Measurements from ENCODE around the gene CCDC186. TPM values are rescaled to one million over a fixed set of nuclear protein-coding genes. Genes with fewer than 3 reads are reported as not detected.

Gene CCDC186
- polyA plus RNA-seq, 1 of the 3 experiments (the other 2 are of a cell fraction): 1.3 TPM

- no peak overlapping the region for H3K4me3 ChIP-seq (ENCODE audit: low read depth in 2 of 2, low read length in 1 of 2)
- H3K9me2 ChIP-seq: no peaks in the 10 kb centered on the region
- no peaks in the 10 kb centered on the region for H3K36me3 ChIP-seq (replicated peaks in 1 of 2; ENCODE audit: control insufficient read depth in 1 of 2, insufficient read depth in 2 of 2, low read length in 1 of 2)
- no peaks in the 10 kb centered on the region for H3F3A ChIP-seq (replicated peaks; ENCODE audit: insufficient read depth)
- H4K20me1 ChIP-seq (ENCODE audit: insufficient read depth): no peaks in the 10 kb centered on the region
- no peak overlapping the region for H3K27ac ChIP-seq (ENCODE audit: low read depth in 2 of 2, low read length in 1 of 2)
- H3K27me3 ChIP-seq (ENCODE audit: insufficient read depth): no peaks in the 10 kb centered on the region
- H3K4me1 ChIP-seq (ENCODE audit: control insufficient read depth in 1 of 2, insufficient read depth in 2 of 2, low read depth in 1 of 2, low read length in 1 of 2): no peaks in the 10 kb centered on the region
- H3K9me3 ChIP-seq: no peaks in the 10 kb centered on the region
- DNase-seq: no peak
- WGBS (ENCODE audit: low lambda C conversion rate): 71% methylated on average over 5 of the region's 5 CpGs
- no peaks in the 10 kb centered on the region for H3K79me2 ChIP-seq (ENCODE audit: insufficient read depth)
- H3K4me2 ChIP-seq: no peak overlapping the region
- CTCF ChIA-PET: interaction anchor here (0.6 to 3.1 kb wide), 2 partner anchors 16 to 78 kb away, joined by 3 to 16 read pairs; no protein-coding TSS in a partner anchor
- TF ChIP-seq EP300 (IDR thresholded peaks at IDR 0.05; ENCODE audit: borderline replicate concordance in 1 of 2, low read depth in 1 of 2, low read length in 1 of 2): no peak
- TF ChIP-seq SMC3 (IDR thresholded peaks at IDR 0.05; ENCODE audit: low read depth, low read length): no peak
- TF ChIP-seq NRF1 (IDR thresholded peaks at IDR 0.05; ENCODE audit: low read depth, low read length): no peak
- no peak for TF ChIP-seq MXI1 (IDR thresholded peaks at IDR 0.05; ENCODE audit: low read depth, low read length)
- TF ChIP-seq, protein P1, sequence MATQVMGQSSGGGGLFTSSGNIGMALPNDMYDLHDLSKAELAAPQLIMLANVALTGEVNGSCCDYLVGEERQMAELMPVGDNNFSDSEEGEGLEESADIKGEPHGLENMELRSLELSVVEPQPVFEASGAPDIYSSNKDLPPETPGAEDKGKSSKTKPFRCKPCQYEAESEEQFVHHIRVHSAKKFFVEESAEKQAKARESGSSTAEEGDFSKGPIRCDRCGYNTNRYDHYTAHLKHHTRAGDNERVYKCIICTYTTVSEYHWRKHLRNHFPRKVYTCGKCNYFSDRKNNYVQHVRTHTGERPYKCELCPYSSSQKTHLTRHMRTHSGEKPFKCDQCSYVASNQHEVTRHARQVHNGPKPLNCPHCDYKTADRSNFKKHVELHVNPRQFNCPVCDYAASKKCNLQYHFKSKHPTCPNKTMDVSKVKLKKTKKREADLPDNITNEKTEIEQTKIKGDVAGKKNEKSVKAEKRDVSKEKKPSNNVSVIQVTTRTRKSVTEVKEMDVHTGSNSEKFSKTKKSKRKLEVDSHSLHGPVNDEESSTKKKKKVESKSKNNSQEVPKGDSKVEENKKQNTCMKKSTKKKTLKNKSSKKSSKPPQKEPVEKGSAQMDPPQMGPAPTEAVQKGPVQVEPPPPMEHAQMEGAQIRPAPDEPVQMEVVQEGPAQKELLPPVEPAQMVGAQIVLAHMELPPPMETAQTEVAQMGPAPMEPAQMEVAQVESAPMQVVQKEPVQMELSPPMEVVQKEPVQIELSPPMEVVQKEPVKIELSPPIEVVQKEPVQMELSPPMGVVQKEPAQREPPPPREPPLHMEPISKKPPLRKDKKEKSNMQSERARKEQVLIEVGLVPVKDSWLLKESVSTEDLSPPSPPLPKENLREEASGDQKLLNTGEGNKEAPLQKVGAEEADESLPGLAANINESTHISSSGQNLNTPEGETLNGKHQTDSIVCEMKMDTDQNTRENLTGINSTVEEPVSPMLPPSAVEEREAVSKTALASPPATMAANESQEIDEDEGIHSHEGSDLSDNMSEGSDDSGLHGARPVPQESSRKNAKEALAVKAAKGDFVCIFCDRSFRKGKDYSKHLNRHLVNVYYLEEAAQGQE (IDR thresholded peaks at IDR 0.05; ENCODE audit: low read depth, low read length): no peak
- no peak for TF ChIP-seq MEF2A (IDR thresholded peaks at IDR 0.05; ENCODE audit: borderline replicate concordance, low read depth)
- no peak for TF ChIP-seq TEAD4 (IDR thresholded peaks at IDR 0.05; ENCODE audit: borderline replicate concordance, insufficient read depth)
- TF ChIP-seq RXRA (IDR thresholded peaks at IDR 0.05; ENCODE audit: borderline replicate concordance, low read depth): no peak
- TF ChIP-seq RAD21 (IDR thresholded peaks at IDR 0.05; ENCODE audit: low read length): no peak
- TF ChIP-seq, protein P2, sequence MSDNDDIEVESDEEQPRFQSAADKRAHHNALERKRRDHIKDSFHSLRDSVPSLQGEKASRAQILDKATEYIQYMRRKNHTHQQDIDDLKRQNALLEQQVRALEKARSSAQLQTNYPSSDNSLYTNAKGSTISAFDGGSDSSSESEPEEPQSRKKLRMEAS (IDR thresholded peaks at IDR 0.05; ENCODE audit: low read depth): no peak
- TF ChIP-seq, protein P3, sequence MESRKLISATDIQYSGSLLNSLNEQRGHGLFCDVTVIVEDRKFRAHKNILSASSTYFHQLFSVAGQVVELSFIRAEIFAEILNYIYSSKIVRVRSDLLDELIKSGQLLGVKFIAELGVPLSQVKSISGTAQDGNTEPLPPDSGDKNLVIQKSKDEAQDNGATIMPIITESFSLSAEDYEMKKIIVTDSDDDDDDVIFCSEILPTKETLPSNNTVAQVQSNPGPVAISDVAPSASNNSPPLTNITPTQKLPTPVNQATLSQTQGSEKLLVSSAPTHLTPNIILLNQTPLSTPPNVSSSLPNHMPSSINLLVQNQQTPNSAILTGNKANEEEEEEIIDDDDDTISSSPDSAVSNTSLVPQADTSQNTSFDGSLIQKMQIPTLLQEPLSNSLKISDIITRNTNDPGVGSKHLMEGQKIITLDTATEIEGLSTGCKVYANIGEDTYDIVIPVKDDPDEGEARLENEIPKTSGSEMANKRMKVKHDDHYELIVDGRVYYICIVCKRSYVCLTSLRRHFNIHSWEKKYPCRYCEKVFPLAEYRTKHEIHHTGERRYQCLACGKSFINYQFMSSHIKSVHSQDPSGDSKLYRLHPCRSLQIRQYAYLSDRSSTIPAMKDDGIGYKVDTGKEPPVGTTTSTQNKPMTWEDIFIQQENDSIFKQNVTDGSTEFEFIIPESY (IDR thresholded peaks at IDR 0.05; ENCODE audit: borderline replicate concordance, low read depth): no peak
- TF ChIP-seq RCOR1 (IDR thresholded peaks at IDR 0.05; ENCODE audit: low read length): no peak
- TF ChIP-seq GABPA (IDR thresholded peaks at IDR 0.05; ENCODE audit: low read depth): no peak
- no peak for TF ChIP-seq YY1 (IDR thresholded peaks at IDR 0.05; ENCODE audit: low read depth)
- TF ChIP-seq FOXJ3 (CRISPR knock-in tag; IDR thresholded peaks at IDR 0.05): no peak
- TF ChIP-seq CHD2 (IDR thresholded peaks at IDR 0.05; ENCODE audit: low read length, partially characterized antibody): no peak
- no peak for TF ChIP-seq NFIC (IDR thresholded peaks at IDR 0.05; ENCODE audit: borderline replicate concordance)
- POLR2A ChIA-PET: no interaction called here
- H3K9ac ChIP-seq: no peak overlapping the region
- H2AFZ ChIP-seq (ENCODE audit: low read depth): no peak overlapping the region
These were observed 86.7 kb downstream of the CCDC186 start for GRCh38 chr10:114087255-114087654.
